ENCODE data around the gene AHRR.
"Not testable (repeated sequence)": the region's sequence is repeated elsewhere in the genome, so short reads cannot be mapped to it uniquely, and the experiment has no call there.

AHRR gene

GRCh38 chr5:472076-472655 lies 150.7 kb downstream of the AHRR start:
- DNase-seq (ENCODE audit: low read depth in 1 of 2, low spot score in 1 of 2): no peak

DNA sequence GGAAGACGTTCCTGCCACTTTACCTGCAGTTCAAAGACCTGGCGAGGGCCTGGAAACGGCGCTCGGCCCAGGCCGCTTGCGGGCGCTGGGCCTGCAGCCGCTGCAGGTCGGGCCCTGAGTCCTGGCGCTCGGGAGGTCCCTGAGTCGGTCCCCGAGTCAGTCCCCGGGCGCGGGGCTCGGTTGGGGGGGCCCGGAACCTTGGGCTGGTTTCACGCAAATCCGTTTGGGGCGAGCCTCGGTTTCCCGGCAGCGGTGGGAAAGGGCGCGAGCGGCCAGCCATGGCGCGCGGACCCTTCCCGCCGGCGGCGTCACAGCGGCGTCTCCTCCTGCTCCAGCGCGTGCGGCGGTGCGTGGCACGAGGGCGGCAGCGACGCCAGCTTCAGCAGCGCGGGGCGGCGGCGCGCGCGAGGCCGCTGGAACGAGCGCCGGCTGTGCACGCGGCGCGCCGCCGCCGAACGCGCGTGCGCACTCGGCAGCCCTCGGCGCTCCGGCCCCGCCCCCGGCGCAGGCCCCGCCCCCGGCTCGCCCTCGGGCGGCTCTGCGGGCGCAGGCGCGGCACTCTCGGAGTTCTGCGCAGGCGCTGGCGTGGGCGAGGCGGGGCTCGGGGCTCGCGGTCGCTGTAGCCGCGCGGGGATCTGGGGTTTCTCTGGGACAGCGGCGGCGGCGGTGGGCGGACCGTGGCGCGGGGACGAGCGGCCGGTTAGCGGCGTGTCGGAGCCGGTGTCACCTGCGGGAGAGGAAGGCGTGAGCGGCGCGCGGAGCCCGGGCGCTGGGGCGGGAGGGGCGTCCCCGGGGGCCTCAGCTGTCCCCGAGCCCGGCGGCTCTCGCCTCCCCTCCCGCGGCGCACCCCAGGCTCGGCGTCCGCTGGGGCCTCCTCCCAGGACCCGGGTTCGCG lies 151.4 kb downstream of the AHRR start:
- DNase-seq (ENCODE audit: low read depth in 1 of 2, low spot score in 1 of 2): peak; percentile 80 to 90

GRCh38 chr5:473551-474192 lies 152.2 kb downstream of the AHRR start:
- DNase-seq (ENCODE audit: low read depth in 1 of 2, low spot score in 1 of 2): no peak

- DNase-seq (ENCODE audit: low read depth in 1 of 2, low spot score in 1 of 2): not testable (repeated sequence)
Measured at GRCh38 chr5:474232-474839, 152.8 kb downstream of the AHRR start.

DNA sequence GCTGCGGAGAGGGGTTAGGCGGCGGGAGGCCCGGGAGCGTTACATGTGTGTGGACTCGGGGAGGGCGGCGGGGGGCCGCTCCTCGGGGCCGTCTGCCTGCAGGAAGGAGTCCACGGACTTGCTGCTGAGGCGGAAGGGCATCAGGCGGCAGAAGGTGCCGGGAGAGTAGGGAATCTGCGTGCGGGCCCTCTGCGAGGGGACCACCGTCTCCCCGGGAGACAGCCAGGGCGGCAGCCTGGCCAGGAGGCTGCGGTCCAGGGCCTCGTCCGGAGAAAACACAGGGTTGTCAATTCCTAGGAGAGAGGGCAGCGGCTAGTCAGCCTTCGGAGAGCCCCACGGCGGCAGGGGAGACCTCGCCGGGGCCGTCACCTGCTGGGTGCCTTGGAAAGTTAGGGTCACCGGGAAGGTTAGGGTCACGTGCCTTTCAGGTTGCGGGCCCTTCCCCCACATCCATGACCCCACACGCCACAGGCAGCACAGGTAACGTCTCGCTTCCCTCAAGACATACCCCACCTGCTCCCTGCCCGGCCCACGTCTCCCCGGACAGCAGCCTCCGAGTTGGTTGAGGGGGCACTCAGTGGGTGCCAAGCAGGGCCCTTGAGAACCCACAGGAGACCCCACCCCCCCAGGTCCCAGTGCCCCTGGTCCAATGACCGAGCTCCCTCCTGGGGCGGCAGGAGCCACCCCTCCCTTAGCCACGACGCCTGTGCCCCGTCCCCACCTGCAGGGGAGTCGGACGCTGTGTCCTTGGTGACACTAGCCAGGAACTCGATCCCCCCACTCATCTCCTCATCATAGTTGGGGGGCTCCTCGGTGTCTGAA lies 153.5 kb downstream of the AHRR start:
- DNase-seq (ENCODE audit: low read depth in 1 of 2, low spot score in 1 of 2): no peak

DNA sequence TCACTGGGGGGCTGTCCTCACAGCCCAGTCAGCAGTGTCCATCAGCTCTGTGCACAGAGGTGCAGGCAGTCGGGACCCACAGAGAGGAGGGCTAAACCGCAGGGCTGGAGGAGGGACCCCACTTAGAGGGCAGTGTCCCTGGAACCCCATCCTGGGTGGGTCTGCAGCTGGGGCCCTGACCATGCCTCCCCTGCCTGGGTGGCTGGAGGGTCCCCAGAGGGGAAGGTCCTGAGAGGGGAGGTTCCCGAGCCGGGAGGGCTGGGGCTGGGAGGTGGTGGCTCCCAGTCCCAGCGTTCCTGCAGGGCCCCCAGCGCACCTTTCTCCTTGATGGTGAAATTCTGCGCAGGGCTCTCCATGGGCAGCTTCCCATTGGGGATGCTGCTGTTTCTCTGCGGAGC lies 154.2 kb downstream of the AHRR start:
- DNase-seq (ENCODE audit: low read depth in 1 of 2, low spot score in 1 of 2): no peak

DNA sequence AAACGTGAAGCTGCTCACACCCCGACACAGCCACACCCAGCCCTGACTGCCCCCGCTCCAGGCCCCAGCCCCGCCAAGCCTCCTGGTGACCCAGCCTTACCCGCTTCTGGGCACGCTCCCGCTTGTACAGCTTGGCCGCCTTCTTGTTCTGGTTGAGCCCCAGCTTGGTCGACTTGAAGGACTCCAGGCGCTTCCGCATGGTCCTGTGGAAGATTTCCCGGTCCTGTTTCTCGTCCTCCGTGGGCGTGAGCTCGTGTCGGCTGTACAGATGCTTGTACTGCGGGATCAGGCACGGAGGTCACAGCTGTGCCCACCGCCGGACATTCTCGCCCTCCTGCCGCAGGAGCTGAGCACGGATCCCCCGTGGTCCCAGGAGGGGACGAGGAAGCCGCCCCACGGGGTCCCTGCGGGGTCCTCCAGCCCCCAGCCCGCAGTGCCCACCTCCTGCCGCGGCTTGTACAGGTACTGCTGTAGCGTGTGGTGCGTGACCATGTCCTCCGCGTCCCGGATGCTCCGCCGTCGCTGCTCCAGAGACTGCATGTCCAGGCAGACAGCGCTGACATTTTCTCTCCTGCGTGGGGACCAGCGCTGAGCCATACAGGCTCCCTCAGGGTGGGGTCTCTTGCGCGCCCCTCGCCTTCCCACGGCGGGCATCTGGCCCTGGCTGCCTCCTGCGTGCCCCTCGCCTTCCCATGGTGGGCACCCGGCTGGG lies 154.7 kb downstream of the AHRR start:
- no peak for DNase-seq (ENCODE audit: low read depth in 1 of 2, low spot score in 1 of 2)

GRCh38 chr5:476814-477175 lies 155.3 kb downstream of the AHRR start:
- DNase-seq (ENCODE audit: low read depth in 1 of 2, low spot score in 1 of 2): no peak

DNA sequence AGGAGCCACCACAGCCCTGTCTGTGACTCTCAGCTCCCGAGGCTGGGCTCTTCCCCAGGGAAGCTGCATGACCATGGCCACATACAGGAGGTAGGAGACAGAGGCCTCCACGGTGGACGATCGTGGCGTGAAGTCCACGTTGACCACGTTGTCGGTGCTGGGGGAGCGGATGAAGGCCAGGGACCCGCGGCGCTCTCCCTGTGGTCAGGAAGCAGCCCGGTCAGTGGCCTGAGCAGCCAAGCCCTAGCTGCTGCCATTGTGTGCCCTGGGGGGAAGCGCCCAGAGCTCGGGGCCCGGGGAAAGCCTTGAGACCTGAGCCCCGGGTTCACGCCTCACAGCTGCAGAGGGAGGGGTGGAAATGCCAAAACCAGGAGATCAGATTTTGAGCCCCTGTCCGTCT lies 155.7 kb downstream of the AHRR start:
- no peak for DNase-seq (ENCODE audit: low read depth in 1 of 2, low spot score in 1 of 2)

DNA sequence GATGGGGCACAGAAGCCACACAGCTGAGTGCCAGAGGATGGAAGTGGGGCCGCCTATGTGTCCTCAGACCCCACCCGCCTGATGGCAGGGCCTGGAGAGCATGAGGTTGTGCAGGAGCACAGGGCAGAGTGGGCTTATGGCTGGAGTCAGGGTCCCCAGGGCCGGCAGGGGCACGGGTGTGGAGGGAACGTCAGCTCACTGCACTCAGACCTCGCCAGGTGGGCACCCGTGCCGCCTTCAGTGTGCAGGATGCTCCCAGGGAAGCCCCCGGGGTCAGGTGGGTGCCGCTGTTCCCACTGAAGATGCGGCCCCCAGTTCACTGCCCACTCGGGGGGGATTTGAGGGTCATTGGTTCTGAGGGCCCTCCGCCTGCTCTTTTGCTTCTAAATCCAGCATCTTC lies 156.4 kb downstream of the AHRR start:
- DNase-seq (ENCODE audit: low read depth in 1 of 2, low spot score in 1 of 2): no peak

DNA sequence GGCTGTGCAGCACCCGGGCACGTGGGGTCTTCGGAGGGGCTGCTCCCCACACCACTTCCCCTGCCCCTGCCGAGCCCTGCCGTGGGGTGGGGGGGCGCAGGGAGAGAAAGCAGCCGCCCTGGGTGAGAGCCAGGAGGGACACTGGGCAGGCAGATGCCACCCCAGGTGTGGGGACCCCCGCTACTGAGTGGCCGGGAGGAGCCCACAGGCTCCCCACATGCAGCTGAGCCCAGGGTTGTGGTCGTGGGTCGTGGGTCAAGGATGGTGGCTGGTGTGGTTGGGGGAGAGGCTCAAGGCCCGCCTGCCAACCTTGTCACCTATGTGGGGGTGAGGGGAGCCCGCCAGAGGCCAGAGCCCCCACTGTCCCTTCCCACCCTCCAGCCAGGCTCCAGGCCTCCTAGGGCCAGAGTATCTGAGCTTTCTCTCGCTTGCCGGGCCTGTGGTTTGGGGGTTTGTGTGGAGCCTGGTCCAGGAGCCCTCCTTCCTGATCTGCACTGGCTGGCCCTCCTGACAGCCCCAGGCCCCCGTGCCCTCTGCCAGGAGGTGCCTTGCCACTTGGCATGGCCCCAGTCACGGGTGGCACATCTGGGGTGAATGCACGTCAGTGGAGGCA lies 157.0 kb downstream of the AHRR start:
- DNase-seq (ENCODE audit: low read depth in 1 of 2, low spot score in 1 of 2): no peak

DNA sequence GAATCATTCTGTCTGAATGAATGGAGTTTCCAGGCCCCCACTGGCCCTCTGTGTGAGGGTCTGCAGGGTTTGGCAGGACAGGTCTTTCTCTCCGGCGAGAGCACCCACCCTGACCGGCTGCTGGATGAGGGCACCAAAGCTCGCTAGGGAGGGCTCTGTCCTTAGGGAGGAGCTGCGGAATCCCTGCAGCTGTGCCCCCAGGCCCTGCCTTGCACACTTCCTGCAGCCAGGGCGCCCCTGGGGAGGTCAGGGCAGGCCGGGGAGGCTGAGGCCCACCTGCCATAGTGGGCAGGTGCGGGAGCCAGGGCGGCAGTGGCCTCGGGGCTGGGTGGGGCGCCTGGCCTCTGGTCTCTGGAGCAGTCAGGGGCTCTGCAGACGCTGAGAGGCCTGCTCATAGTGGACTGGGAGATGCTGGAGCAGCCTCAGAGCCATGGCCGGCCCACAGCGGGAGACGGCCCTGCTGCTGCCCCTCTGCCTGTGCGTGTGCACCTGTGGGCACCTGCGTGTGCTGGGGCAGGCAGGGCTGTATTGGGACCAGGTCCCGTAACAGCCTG lies 157.5 kb downstream of the AHRR start:
- no peak for DNase-seq (ENCODE audit: low read depth in 1 of 2, low spot score in 1 of 2)

GRCh38 chr5:479566-480319 lies 158.2 kb downstream of the AHRR start:
- no peak for DNase-seq (ENCODE audit: low read depth in 1 of 2, low spot score in 1 of 2)

DNA sequence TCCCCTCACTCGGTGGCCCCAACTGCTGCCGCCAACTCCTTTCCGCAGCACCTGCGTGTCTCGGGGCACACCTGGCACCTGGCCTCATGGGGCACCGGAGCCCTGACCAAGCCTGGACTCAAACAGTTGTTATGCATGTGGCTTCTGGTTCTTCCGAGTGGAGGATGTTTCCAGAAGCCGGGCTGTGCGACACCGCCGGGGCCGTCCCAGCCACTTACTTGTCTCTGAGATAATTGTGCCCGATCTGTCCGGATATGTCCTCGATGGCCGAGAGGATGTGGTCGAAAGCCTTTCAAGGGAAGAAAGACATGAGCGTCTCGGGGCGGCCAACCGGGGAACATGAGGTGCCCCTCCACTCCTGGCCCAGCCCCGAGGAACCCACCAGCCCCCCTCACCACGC lies 159.8 kb downstream of the AHRR start:
- no peak for DNase-seq (ENCODE audit: low read depth in 1 of 2, low spot score in 1 of 2)

DNA sequence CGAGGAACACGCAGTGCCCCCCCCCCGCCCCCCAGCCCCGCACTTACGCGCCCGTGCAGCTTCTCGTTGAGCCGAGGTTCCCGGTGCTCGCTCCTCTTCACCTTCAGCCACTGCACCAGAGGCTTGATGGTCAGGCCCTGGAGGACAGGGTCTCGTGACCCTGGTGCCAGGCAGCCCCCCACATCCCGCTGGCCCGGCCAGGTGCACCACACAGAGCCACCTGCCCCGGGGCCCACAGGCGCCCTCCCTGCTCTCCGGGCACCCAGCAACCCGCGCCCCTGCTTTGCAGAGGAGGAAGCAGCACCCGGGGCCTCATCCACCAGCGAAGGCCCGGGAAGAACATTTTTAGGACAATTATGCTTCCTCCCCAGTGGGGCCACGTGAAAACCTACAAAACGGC lies 160.5 kb downstream of the AHRR start:
- DNase-seq (ENCODE audit: low read depth in 1 of 2, low spot score in 1 of 2): no peak

GRCh38 chr5:482506-482905 lies 161.0 kb downstream of the AHRR start:
- no peak for DNase-seq (ENCODE audit: low read depth in 1 of 2, low spot score in 1 of 2)

DNA sequence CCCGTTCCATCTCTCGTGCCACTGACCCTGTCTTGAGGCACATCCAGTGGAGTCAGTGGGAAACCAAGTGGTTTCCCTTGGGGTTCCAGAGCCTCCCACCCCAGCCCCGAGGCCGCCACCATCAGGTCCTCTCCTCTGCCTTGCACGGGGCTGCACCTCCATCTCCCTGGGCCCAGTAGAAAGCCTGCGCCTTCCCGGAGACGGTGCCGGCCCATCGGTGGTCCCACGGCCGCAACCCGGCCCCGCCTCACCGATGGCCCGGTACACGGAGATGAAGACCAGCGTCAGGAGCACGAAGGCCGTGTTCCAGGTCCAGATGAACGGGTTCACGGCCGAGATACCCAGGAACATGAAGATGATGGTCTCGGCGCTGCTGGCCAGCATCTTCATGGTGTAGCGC lies 161.5 kb downstream of the AHRR start:
- no peak for DNase-seq (ENCODE audit: low read depth in 1 of 2, low spot score in 1 of 2)

- DNase-seq (ENCODE audit: low read depth in 1 of 2, low spot score in 1 of 2): no peak
Measured at GRCh38 chr5:483434-484140, 162.1 kb downstream of the AHRR start.
